Subcutaneous preadipocyte (primary cell): ENCODE measurements around the gene CELA1. TPM values are rescaled to one million over a fixed set of nuclear protein-coding genes. Genes with fewer than 3 reads are reported as not detected.

Source experiments
- total RNA-seq: library from RNA; depleted of rRNA; stranded (reverse); fragments of >200 nt; gene quantifications from 2 replicates; pipeline ENCODE4 v1.2.3, GENCODE V29; 2012

CELA1 gene
- total RNA-seq, result not detected in 2 replicates

DNA sequence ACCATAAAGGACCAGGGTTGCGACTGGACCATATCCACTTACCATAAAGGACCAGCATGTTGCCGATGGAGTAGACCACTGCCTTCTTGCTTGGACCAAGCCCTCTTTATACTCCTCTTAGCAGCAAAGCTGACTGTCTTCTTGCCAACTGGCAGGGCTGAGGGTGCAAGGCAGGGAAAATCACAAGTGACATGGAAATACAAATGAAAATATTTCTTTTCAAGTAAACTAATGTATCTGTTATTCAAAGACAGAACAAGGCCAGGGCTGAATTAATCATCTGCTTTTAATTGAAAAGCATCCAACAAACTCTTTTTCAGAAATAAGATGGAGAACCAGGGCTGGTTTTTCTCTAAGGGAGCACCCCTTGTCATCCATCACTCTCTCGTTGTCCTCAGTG, at the start of gene CELA1:
Gene CELA1, minus strand, starts transcription at position 99 of the 400 bp plus-strand sequence. Its CDS starts 41 bp downstream, at position 58.

DNA sequence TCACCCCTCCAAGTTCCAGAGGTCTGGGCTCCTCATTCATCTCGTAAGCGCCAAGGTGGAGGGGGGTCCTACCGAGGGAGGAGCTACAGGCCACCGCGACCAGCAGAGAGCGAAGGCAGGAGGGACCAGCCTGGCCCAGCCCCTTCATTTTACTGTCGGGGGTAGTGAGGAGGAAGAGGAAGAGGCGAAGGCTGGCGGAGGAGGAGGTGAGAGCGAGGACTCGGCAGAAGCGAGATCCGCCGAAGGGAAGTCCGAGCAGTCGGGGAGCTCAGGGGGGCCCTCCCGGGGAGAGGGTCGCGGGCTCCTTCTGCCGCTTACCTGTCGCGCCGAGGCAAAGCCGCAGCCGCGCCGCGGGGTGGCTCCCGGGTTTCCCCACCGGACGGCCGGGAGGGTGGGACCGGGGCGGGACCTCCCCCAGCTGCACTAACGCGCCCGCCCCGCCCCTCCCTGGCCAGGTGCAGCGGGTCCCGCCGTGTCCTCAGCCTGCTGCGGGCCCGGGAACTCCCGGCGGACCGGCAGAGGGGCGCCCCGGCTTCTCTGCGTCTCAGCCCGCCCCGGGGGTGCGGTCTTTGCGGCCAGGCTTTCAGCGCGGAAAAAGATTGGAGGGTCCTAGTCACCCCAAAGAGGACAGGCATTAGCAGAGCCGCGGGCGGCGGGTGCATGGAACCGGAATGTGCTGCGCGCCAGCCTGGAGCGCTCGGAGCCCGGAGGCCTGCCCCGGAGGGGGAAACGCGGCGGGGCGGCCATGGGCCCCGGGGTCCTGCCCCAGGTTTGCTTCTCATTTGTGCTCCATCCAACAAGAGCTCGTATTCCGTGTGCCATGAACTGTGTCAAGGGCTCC, 45.0 kb upstream of the CELA1 start, which contains the start of gene GALNT6:
Gene GALNT6, minus strand, starts transcription at position 124 of the 841 bp plus-strand sequence. CDS start 11,625 bp downstream, outside the sequence.

DNA sequence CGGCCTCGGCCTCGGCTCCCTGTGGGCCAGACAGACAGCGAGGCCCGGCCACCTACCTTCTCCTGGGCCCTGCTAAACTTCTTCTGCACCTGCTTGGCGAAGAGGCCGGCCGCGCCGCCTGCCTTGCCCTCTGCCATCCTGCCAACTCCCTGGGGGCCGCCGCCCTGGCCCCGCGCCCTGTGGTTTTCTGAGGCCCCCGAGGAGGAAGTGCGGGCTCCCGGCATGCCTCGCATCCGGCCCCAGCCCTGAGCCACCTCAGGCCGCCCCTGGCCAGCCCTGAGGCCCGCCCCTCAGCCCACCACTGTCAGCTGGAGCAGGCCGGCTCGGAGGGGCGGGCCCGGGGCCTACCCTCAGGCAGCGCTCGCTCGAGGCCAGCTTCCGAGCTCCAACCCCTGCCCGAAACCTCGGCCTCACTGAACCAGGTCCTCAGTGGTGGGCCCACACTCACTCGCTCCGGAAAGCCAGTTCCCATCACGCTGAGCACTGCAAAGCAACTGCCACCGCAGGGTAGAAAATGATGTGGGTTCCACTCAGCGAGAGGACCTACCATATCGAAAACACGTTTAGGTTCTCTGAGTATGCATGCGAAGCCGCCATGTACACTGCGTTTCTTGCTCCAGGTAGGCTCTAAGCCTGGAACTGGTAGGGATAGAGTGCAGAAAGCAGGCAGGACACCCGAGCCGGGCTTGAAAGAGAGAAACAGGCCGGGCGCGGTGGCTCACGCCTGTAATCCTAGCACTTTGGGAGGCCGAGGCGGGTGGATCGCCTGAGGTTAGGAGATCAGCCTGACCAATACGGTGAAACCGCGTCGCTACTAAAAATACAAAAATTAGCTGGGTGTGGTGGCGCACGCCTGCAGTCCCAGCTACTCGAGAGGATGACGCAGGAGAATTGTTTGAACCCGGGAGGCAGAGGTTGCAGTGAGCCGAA, 22.2 kb downstream of the CELA1 start, which contains the start of gene BIN2:
Gene BIN2, minus strand, starts transcription at position 209 of the 930 bp plus-strand sequence. Its CDS starts 72 bp downstream, at position 137.

Other genes starting within 250 kb of the CELA1 start
- 7.0 and 7.4 TPM in 2 replicates for gene TFCP2, start 173.5 kb downstream of the CELA1 start, total RNA-seq
- 1.8 and 2.2 TPM in 2 replicates for gene POU6F1, start 128.6 kb downstream of the CELA1 start, total RNA-seq
- 139 and 142 TPM in 2 replicates for gene DAZAP2, start 107.9 kb downstream of the CELA1 start, total RNA-seq
- 14.3 and 24.4 TPM in 2 replicates for gene SMAGP, start 76.3 kb downstream of the CELA1 start, total RNA-seq
- gene BIN2, start 22.5 kb downstream of the CELA1 start, total RNA-seq, result not detected in 2 replicates
- 1.8 and 22.1 TPM in 2 replicates for gene GALNT6, start 44.7 kb upstream of the CELA1 start, total RNA-seq
- 1.5 and 2.0 TPM in 2 replicates for gene SLC4A8, start 78.2 kb upstream of the CELA1 start, total RNA-seq
- 13.6 and 13.9 TPM in 2 replicates for gene SCN8A, start 244.6 kb upstream of the CELA1 start, total RNA-seq